ENCODE measurements around the gene SV2B.

The SV2B gene

GRCh38 chr15:91228383-91228782 lies 128.3 kb downstream of the SV2B start:
- no peak for DNase-seq (ENCODE audit: low read depth, low spot score)

GRCh38 chr15:91228890-91229289 lies 128.8 kb downstream of the SV2B start:
- no peak for DNase-seq (ENCODE audit: low read depth, low spot score)

- no peak for DNase-seq (ENCODE audit: low read depth, low spot score)
These were observed 131.6 kb downstream of the SV2B start for GRCh38 chr15:91231703-91232102.

- DNase-seq (ENCODE audit: low read depth, low spot score), result no peak
These were observed 134.7 kb downstream of the SV2B start for GRCh38 chr15:91234759-91235158.

- DNase-seq (ENCODE audit: low read depth, low spot score), result no peak
These were observed 135.3 kb downstream of the SV2B start for GRCh38 chr15:91235376-91235775.

- DNase-seq (ENCODE audit: low read depth, low spot score), result no peak
These were observed 137.4 kb downstream of the SV2B start for GRCh38 chr15:91237445-91237844.

- peak; percentile 6 for DNase-seq (ENCODE audit: low read depth, low spot score)
These were observed 138.8 kb downstream of the SV2B start for GRCh38 chr15:91238644-91239425.

GRCh38 chr15:91243826-91244225 lies 143.8 kb downstream of the SV2B start:
- no peak for DNase-seq (ENCODE audit: low read depth, low spot score)

GRCh38 chr15:91244919-91245318 lies 144.9 kb downstream of the SV2B start:
- DNase-seq (ENCODE audit: low read depth, low spot score), result no peak

GRCh38 chr15:91246998-91247397 lies 146.9 kb downstream of the SV2B start:
- no peak for DNase-seq (ENCODE audit: low read depth, low spot score)

- no peak for DNase-seq (ENCODE audit: low read depth, low spot score)
These were observed 149.5 kb downstream of the SV2B start for GRCh38 chr15:91249591-91249990.

GRCh38 chr15:91252322-91252721 lies 152.3 kb downstream of the SV2B start:
- DNase-seq (ENCODE audit: low read depth, low spot score), result no peak

- no peak for DNase-seq (ENCODE audit: low read depth, low spot score)
These were observed 152.7 kb downstream of the SV2B start for GRCh38 chr15:91252756-91253155.

GRCh38 chr15:91253605-91254004 lies 153.5 kb downstream of the SV2B start:
- no peak for DNase-seq (ENCODE audit: low read depth, low spot score)

- no peak for DNase-seq (ENCODE audit: low read depth, low spot score)
These were observed 154.7 kb downstream of the SV2B start for GRCh38 chr15:91254766-91255165.

- no peak for DNase-seq (ENCODE audit: low read depth, low spot score)
These were observed 155.7 kb downstream of the SV2B start for GRCh38 chr15:91255670-91256192.

- no peak for DNase-seq (ENCODE audit: low read depth, low spot score)
These were observed 157.8 kb downstream of the SV2B start for GRCh38 chr15:91257746-91258414.

GRCh38 chr15:91258415-91258759 lies 158.3 kb downstream of the SV2B start:
- DNase-seq (ENCODE audit: low read depth, low spot score), result peak; percentile 34

- DNase-seq (ENCODE audit: low read depth, low spot score), result no peak
These were observed 159.0 kb downstream of the SV2B start for GRCh38 chr15:91259077-91259476.

GRCh38 chr15:91261345-91261744 lies 161.3 kb downstream of the SV2B start:
- no peak for DNase-seq (ENCODE audit: low read depth, low spot score)

- no peak for DNase-seq (ENCODE audit: low read depth, low spot score)
These were observed 163.8 kb downstream of the SV2B start for GRCh38 chr15:91263632-91264531.

Data from ELF-1 (cell line).